ENCODE data around the gene DCAF4.

Gene DCAF4

DNA sequence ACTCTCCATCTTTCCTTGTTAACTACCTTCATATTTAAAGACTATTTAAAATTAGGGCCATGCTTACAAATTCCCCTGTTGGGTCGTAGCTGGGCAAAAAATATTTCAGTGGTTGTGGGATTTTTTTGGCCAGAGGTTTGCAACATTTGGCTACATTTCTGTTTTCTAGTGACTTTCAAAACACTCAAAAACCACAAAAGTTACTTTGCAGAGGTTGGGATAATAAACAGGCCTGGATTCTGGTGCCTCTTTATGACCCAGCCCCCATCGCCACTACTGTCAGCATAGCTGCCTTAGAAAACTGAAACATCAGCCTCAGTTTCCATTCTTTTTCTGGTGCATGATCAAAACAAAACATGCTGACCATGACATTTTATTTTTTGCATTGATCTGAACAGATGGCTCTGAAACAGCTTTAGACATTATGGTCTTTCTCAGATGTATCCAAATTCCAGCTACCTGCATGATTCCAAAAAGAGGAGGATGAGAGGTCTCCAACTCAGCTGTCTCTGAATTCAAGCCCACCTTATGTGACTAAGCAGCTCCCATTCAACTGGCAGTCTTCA, 37.5 kb upstream of the DCAF4 start:
- TF ChIP-seq, protein P1, sequence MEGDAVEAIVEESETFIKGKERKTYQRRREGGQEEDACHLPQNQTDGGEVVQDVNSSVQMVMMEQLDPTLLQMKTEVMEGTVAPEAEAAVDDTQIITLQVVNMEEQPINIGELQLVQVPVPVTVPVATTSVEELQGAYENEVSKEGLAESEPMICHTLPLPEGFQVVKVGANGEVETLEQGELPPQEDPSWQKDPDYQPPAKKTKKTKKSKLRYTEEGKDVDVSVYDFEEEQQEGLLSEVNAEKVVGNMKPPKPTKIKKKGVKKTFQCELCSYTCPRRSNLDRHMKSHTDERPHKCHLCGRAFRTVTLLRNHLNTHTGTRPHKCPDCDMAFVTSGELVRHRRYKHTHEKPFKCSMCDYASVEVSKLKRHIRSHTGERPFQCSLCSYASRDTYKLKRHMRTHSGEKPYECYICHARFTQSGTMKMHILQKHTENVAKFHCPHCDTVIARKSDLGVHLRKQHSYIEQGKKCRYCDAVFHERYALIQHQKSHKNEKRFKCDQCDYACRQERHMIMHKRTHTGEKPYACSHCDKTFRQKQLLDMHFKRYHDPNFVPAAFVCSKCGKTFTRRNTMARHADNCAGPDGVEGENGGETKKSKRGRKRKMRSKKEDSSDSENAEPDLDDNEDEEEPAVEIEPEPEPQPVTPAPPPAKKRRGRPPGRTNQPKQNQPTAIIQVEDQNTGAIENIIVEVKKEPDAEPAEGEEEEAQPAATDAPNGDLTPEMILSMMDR (IDR thresholded peaks at IDR 0.05; ENCODE audit: borderline replicate concordance, insufficient read depth, low read depth, low read length): no peak

DNA sequence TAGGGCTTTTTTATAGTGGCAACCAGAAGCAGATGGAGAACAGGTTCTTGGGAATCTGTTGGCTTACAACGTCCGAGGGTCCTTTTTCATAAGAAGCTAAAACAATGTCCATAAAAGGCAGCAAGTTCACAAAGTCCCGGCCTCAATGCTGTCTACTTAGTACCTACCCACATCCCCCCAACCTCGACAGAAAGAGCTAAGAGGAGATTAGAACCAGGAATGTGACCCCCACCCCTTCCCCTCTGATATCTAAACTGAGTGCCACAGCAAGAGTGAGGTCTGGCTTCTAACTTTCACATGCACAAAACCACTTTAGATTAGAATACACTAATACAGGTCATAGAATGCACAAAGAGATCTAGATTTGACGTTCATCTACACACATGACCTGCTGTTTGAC, 36.9 kb upstream of the DCAF4 start:
- no peak overlapping the region for H3K4me3 ChIP-seq (ENCODE audit: low read depth, low read length)
- TF ChIP-seq, protein P1 (IDR thresholded peaks at IDR 0.05; ENCODE audit: borderline replicate concordance, insufficient read depth, low read depth, low read length): no peak

More for the DNA sequence above, 37.5 kb upstream of the DCAF4 start:
- no peak overlapping the region for H3K4me3 ChIP-seq (ENCODE audit: low read depth, low read length)

DNA sequence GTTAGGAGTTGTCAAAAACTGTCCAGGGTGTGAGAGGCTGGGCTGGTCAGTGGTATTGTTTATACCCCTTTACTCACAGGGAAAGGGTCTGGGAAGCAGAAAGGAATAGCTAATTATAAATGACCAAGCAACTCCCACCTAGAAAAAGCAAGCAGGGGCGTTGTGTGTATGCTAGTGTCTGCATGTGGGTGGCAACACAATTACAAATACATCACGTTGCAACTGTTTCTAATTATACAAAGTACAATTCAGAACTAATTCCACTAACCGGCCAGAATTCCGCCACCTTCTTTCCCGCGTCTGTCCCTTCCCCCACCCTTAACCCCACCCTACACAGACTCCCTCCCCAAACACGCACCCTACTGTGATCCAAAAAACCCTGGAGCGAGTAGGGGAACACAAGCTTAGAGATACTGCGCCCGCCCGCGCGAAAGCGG, 34.6 kb upstream of the DCAF4 start:
- TF ChIP-seq, protein P1 (IDR thresholded peaks at IDR 0.05; ENCODE audit: borderline replicate concordance, insufficient read depth, low read depth, low read length): no peak
- H3K4me3 ChIP-seq (ENCODE audit: low read depth, low read length): peak overlapping the region; percentile 72

DNA sequence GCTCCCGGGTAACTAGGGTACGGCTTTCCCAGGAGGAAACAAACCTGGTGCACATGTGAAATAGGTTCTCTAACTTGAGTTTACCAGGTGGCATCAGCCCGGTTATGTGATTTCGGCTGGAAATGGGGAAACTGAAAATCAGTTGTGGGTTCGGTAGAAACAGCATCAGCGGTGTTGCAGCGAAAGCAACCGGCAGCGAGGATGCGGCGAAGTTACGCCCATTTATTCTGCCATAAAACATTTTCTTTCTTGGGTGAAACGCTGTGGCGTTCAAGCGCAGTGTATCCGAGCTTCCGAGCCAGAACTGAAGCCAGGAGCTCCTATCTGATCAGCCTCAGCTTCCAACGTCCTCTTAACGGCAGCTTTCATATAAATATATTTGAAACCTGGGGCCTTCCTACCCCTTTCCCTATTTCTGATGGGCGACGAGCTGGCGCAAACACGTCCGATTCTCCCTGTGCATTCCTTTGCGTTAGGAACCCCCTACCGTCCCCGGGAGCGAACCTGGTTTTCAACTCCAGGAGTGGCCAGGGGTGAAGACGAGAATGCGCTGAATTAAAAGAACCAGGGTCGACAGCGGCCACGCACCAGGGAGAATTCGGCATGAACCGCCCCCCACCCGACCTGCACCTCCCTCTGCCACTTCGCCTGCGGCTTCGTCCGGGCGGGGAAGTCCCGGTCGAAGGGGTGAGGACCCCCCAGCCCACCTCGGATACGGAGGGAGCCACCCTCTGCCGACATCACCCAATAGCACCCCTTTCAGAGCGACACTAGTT, 34.0 kb upstream of the DCAF4 start:
- peak overlapping the region; percentile 72 for H3K4me3 ChIP-seq (ENCODE audit: low read depth, low read length)
- TF ChIP-seq, protein P1 (IDR thresholded peaks at IDR 0.05; ENCODE audit: borderline replicate concordance, insufficient read depth, low read depth, low read length): no peak

DNA sequence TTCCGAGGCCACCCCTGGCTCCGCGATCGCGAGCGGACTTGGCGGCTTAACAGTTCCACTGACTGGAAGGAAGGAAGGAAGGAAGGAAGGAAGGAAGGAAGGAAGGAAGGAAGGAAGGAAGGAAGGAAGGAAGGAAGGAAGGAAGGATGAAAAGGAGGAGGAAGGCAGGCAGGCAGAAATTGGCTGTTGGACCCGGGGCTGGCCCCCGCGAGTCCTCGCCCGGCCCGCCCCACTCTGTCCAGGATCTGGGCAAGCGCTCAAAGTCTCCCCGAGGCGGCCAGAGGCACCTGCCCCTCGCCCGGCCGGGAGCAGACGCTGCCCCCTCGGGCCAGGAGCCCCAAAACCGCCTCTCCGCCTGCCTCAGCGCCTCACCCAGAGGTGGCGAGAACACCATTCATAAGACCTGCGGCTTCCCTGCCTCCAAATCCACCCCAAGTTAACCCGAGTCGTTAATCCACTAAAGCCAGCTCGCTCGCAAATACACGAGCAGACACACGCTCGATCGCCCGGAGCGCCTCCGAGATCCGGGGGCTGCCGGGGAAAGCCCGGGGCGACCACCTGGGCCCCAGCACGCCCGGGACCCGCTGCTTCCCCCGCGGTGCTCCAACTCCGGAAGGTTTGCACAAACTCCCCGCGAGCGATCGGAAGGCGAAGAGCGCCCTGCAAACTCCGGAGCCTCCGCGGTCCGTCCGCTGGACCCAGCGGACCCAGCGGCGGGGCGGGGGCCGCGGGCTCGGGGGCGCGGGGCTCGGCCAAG, 33.2 kb upstream of the DCAF4 start:
- TF ChIP-seq, protein P1 (IDR thresholded peaks at IDR 0.05; ENCODE audit: borderline replicate concordance, insufficient read depth, low read depth, low read length): no peak
- H3K4me3 ChIP-seq (ENCODE audit: low read depth, low read length): peak overlapping the region; percentile 72

DNA sequence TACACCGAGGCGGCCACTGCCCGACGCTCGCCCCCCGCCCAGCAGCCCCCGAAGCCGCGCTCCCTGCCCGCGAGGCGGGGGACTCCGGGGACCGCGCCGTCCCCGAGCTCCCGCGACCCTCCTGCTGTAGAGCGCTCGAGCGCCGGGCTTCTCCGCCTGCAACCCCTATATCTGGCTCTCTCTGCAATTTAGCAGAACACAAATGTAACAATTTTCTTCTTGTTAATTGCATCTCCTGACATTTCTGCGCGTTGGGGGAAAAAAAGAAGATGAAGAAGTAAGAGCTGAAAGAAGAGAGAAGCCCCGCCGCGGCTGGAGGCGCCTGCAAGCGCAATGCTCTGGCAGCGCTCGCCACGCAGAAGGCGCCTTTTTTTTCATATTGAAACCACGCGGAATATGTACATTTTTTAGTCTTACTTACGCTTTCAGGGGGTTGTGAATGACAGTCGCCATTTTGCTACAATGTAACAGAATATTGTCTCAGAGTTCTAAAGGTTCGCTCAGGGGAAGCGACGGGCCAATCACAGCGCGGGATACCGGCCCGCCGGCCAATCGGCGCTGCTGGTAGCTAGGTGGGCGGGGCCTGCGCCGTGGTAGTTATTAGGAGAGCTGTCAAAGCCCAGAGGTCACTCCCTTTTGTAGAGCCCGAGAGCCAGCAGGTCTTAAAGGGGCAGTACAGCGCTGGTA, 32.5 kb upstream of the DCAF4 start, which contains the start of gene DPF3:
Gene DPF3, minus strand, starts transcription at position 466 of the 687 bp plus-strand sequence. Its CDS starts 13 bp downstream, at position 453.
- H3K4me3 ChIP-seq (ENCODE audit: low read depth, low read length): peak within 1 kb of the TSS; percentile 72
- TF ChIP-seq, protein P1 (IDR thresholded peaks at IDR 0.05; ENCODE audit: borderline replicate concordance, insufficient read depth, low read depth, low read length): no peak

Data from GM12875 (cell line).